ENCODE measurements around the gene SPG7. TPM values are rescaled to one million over a fixed set of nuclear protein-coding genes. Genes with fewer than 3 reads are reported as not detected.
"Not testable (repeated sequence)": the region's sequence is repeated elsewhere in the genome, so short reads cannot be mapped to it uniquely, and the experiment has no call there.

The SPG7 gene
- polyA plus RNA-seq, 1 donor from 2014 or later: 216 TPM

DNA sequence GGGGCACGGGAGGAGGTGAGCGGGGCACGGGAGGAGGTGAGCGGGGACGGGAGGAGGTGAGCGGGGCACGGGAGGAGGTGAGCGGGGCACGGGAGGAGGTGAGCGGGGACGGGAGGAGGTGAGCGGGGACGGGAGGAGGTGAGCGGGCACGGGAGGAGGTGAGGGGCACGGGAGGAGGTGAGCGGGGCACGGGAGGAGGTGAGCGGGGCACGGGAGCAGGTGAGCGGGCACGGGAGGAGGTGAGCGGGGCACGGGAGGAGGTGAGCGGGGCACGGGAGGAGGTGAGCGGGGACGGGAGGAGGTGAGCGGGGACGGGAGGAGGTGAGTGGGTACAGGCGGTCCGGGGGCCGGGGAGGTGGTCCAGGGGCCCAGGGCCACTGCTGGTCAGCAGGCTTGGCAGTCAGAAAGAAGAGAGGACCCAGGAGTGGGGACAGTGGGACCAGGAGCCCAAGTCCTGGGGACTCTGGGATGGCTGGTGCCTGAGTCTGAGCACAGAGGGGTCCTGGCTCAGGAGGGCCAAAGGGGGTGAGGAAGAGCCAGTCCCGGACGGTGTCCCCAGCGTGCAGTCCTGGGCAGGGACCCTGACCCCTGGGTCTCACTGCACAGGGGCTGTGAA is 62.9 kb downstream of the SPG7 start:
- H3K79me2 ChIP-seq (replicated peaks; ENCODE audit: insufficient read depth, low read length); H3K9me3 ChIP-seq (ENCODE audit: low read length); H3K36me3 ChIP-seq (ENCODE audit: insufficient read depth, low read length); H3F3A ChIP-seq (ENCODE audit: insufficient read depth, low read length, poor library complexity, severe bottlenecking); H3K4me2 ChIP-seq (ENCODE audit: low read length); H3K4me3 ChIP-seq (ENCODE audit: low read length); H2AFZ ChIP-seq (ENCODE audit: low read depth, low read length); H3K27ac ChIP-seq (ENCODE audit: low read length); H4K20me1 ChIP-seq (ENCODE audit: insufficient read depth); H3K9me2 ChIP-seq (ENCODE audit: insufficient read depth, low read length); H3K9ac ChIP-seq (ENCODE audit: low read length): not testable (repeated sequence)
- peaks cover 31% of the 10 kb centered on the region for H3K27me3 ChIP-seq (ENCODE audit: insufficient read depth, low read depth, low read length)

DNA sequence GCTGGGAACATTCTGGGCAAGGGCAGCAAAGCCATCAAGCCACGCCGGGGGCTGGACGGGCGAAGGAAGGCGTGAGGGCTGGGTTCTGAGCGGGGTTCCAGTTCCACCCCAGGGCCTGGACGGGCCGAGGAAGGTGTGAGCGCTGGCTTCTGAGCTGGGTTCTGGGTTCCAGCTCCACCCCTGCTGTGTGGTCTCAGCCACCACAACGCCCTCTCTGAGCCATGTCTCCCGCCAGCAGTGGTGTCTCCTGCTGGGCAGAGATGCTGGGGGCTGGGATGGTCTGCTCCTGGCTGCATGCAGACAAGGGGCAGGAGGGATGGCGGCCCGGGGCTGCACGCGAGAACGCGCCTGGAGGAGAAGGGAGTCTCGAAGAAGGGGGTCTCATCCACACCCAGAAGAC is 63.4 kb downstream of the SPG7 start:
- no peak for TF ChIP-seq RAD21 (conservative IDR thresholded peaks at IDR 0.05)
- no peak for TF ChIP-seq TAF1 (IDR thresholded peaks at IDR 0.05; ENCODE audit: low read depth)
- TF ChIP-seq SMC3 (conservative IDR thresholded peaks at IDR 0.05; ENCODE audit: poor library complexity): no peak
- TF ChIP-seq, protein P1, sequence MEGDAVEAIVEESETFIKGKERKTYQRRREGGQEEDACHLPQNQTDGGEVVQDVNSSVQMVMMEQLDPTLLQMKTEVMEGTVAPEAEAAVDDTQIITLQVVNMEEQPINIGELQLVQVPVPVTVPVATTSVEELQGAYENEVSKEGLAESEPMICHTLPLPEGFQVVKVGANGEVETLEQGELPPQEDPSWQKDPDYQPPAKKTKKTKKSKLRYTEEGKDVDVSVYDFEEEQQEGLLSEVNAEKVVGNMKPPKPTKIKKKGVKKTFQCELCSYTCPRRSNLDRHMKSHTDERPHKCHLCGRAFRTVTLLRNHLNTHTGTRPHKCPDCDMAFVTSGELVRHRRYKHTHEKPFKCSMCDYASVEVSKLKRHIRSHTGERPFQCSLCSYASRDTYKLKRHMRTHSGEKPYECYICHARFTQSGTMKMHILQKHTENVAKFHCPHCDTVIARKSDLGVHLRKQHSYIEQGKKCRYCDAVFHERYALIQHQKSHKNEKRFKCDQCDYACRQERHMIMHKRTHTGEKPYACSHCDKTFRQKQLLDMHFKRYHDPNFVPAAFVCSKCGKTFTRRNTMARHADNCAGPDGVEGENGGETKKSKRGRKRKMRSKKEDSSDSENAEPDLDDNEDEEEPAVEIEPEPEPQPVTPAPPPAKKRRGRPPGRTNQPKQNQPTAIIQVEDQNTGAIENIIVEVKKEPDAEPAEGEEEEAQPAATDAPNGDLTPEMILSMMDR (IDR thresholded peaks at IDR 0.05; ENCODE audit: poor library complexity, severe bottlenecking): no peak
- TF ChIP-seq EP300 (conservative IDR thresholded peaks at IDR 0.05; ENCODE audit: poor library complexity, severe bottlenecking): no peak
- no peak for TF ChIP-seq MXI1 (conservative IDR thresholded peaks at IDR 0.05; ENCODE audit: poor library complexity, severe bottlenecking)
- no peak for TF ChIP-seq EZH2 (IDR thresholded peaks at IDR 0.05; ENCODE audit: borderline replicate concordance, insufficient read depth, low read length, poor library complexity, severe bottlenecking)
- TF ChIP-seq, protein P2, sequence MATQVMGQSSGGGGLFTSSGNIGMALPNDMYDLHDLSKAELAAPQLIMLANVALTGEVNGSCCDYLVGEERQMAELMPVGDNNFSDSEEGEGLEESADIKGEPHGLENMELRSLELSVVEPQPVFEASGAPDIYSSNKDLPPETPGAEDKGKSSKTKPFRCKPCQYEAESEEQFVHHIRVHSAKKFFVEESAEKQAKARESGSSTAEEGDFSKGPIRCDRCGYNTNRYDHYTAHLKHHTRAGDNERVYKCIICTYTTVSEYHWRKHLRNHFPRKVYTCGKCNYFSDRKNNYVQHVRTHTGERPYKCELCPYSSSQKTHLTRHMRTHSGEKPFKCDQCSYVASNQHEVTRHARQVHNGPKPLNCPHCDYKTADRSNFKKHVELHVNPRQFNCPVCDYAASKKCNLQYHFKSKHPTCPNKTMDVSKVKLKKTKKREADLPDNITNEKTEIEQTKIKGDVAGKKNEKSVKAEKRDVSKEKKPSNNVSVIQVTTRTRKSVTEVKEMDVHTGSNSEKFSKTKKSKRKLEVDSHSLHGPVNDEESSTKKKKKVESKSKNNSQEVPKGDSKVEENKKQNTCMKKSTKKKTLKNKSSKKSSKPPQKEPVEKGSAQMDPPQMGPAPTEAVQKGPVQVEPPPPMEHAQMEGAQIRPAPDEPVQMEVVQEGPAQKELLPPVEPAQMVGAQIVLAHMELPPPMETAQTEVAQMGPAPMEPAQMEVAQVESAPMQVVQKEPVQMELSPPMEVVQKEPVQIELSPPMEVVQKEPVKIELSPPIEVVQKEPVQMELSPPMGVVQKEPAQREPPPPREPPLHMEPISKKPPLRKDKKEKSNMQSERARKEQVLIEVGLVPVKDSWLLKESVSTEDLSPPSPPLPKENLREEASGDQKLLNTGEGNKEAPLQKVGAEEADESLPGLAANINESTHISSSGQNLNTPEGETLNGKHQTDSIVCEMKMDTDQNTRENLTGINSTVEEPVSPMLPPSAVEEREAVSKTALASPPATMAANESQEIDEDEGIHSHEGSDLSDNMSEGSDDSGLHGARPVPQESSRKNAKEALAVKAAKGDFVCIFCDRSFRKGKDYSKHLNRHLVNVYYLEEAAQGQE (IDR thresholded peaks at IDR 0.05; ENCODE audit: borderline replicate concordance): no peak
- TF ChIP-seq POLR2AphosphoS5 (IDR thresholded peaks at IDR 0.05): no peak
- H3K27me3 ChIP-seq (ENCODE audit: insufficient read depth, low read depth, low read length): peaks cover 36% of the 10 kb centered on the region
- H2AFZ ChIP-seq (ENCODE audit: low read depth, low read length): no peak overlapping the region
- H4K20me1 ChIP-seq (ENCODE audit: insufficient read depth): no peaks in the 10 kb centered on the region
- H3F3A ChIP-seq (ENCODE audit: insufficient read depth, low read length, poor library complexity, severe bottlenecking): no peaks in the 10 kb centered on the region
- H3K9ac ChIP-seq (ENCODE audit: low read length): no peak overlapping the region
- no peak overlapping the region for H3K27ac ChIP-seq (ENCODE audit: low read length)
- no peak overlapping the region for H3K4me3 ChIP-seq (ENCODE audit: low read length)
- no peaks in the 10 kb centered on the region for H3K36me3 ChIP-seq (ENCODE audit: insufficient read depth, low read length)
- no peaks in the 10 kb centered on the region for H3K9me2 ChIP-seq (ENCODE audit: insufficient read depth, low read length)
- no peaks in the 10 kb centered on the region for H3K79me2 ChIP-seq (replicated peaks; ENCODE audit: insufficient read depth, low read length)
- no peaks in the 10 kb centered on the region for H3K9me3 ChIP-seq (ENCODE audit: low read length)
- H3K4me2 ChIP-seq (ENCODE audit: low read length): no peak overlapping the region

DNA sequence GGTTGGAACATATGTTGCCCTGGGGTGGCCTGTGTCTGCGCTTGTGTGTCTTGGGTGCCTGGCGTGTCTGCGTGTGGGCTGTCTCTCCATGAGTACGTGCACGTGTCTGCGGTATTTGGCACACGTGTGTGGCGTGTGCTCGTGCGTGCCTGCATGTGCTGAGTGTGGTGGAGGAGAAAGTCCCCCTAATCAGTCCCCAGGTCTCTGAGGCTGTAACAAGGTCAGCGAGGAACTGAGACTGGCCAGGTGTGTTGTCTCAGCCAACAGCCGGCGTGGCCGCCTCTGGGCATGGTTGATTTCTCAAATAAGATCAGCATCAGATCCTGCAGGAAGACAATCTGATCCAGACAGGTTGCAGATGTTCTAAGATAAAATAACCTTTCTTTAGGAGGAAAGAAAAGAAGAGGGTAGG is 63.9 kb downstream of the SPG7 start:
- H3F3A ChIP-seq (ENCODE audit: insufficient read depth, low read length, poor library complexity, severe bottlenecking): no peaks in the 10 kb centered on the region
- H3K27ac ChIP-seq (ENCODE audit: low read length): no peak overlapping the region
- H3K9ac ChIP-seq (ENCODE audit: low read length): no peak overlapping the region
- H3K4me3 ChIP-seq (ENCODE audit: low read length): no peak overlapping the region
- peaks cover 41% of the 10 kb centered on the region for H3K27me3 ChIP-seq (ENCODE audit: insufficient read depth, low read depth, low read length)
- no peaks in the 10 kb centered on the region for H3K9me3 ChIP-seq (ENCODE audit: low read length)
- TF ChIP-seq SMC3 (conservative IDR thresholded peaks at IDR 0.05; ENCODE audit: poor library complexity) (no peak), POLR2AphosphoS5 (IDR thresholded peaks at IDR 0.05) (no peak), TAF1 (IDR thresholded peaks at IDR 0.05; ENCODE audit: low read depth) (no peak), EZH2 (IDR thresholded peaks at IDR 0.05; ENCODE audit: borderline replicate concordance, insufficient read depth, low read length, poor library complexity, severe bottlenecking) (no peak), EP300 (conservative IDR thresholded peaks at IDR 0.05; ENCODE audit: poor library complexity, severe bottlenecking) (no peak)
- H3K9me2 ChIP-seq (ENCODE audit: insufficient read depth, low read length): no peaks in the 10 kb centered on the region
- H2AFZ ChIP-seq (ENCODE audit: low read depth, low read length): no peak overlapping the region
- no peaks in the 10 kb centered on the region for H3K79me2 ChIP-seq (replicated peaks; ENCODE audit: insufficient read depth, low read length)
- H4K20me1 ChIP-seq (ENCODE audit: insufficient read depth): no peaks in the 10 kb centered on the region
- no peaks in the 10 kb centered on the region for H3K36me3 ChIP-seq (ENCODE audit: insufficient read depth, low read length)
- no peak overlapping the region for H3K4me2 ChIP-seq (ENCODE audit: low read length)

Data from neural cell (in vitro differentiated cells).